Chondrocyte (in vitro differentiated cells): Measurements from ENCODE around the gene CEP250. TPM values are rescaled to one million over a fixed set of nuclear protein-coding genes. Genes with fewer than 3 reads are reported as not detected.
"Not testable (repeated sequence)": the region's sequence is repeated elsewhere in the genome, so short reads cannot be mapped to it uniquely, and the experiment has no call there.

ENCODE experiments used
- DNase-seq: peaks from one replicate; pipeline ENCODE4 v3.0.0; 2021; ENCODE audit warnings: mixed read lengths, low spot score
- H3K27ac Mint-ChIP-seq: one replicate; pipeline ENCODE4 v1.8.0; 2021; ENCODE audit warnings: mild to moderate bottlenecking, moderate library complexity, mixed read lengths; ENCODE audit not compliant: unreplicated experiment
- H3K27me3 Mint-ChIP-seq: 2 replicates; pipeline ENCODE4 v1.8.0; 2021; ENCODE audit warnings: low read depth, mixed read lengths
- H3K36me3 Mint-ChIP-seq: 2 replicates; pipeline ENCODE4 v1.8.0; 2021; ENCODE audit warnings: low read depth, mixed read lengths
- H3K4me1 Mint-ChIP-seq: 2 replicates; pipeline ENCODE4 v1.8.0; 2021; ENCODE audit warnings: low read depth, mild to moderate bottlenecking, mixed read lengths
- H3K4me3 Mint-ChIP-seq: one replicate; pipeline ENCODE4 v1.8.0; 2021; ENCODE audit warnings: mild to moderate bottlenecking, moderate library complexity, mixed read lengths; ENCODE audit not compliant: unreplicated experiment
- H3K9me3 Mint-ChIP-seq: 2 replicates; pipeline ENCODE4 v1.8.0; 2021; ENCODE audit warnings: low read depth, mixed read lengths
- total RNA-seq: library from RNA; stranded (reverse); gene quantifications from 3 replicates; pipeline ENCODE4 v1.2.1, GENCODE V29; 2021
- TF ChIP-seq, protein P1 (sequence below): fragments of 200-600 bp; sonication (generic); IDR thresholded peaks from 2 replicates; pipeline ENCODE4 v1.5.0; 2021; ENCODE audit warnings: antibody characterized with exemption, mild to moderate bottlenecking, moderate library complexity

Gene CEP250
- total RNA-seq, 1 donor from 2014 or later: 43.6 TPM

DNA sequence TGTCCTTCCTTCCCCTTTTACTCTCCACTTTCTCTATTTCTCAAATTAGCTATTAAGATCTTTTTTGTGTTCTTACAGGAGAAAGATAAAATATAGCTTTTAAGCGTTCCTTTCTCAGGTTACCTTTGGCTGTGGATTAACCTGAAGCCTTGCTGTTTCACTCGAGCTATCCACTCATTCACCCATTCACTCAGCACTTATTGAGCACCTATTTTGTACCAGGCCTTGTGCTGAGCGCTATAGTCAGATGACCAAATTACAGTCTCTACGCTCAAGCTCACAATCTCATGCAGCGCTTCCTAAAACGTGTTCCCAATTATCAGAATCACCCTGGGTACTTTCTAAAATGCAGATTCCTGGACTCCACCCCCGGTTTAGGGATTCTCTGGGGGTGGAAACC, 1.8 kb upstream of the CEP250 start:
- Mint-ChIP-seq H3K4me3 (peak overlapping the region; percentile 90), H3K27ac (no peak overlapping the region), H3K4me1 (peaks cover 30% of the 10 kb centered on the region), H3K9me3 (no peaks in the 10 kb centered on the region), H3K36me3 (no peaks in the 10 kb centered on the region), H3K27me3 (no peaks in the 10 kb centered on the region)
- no peak for DNase-seq
- TF ChIP-seq, protein P1, sequence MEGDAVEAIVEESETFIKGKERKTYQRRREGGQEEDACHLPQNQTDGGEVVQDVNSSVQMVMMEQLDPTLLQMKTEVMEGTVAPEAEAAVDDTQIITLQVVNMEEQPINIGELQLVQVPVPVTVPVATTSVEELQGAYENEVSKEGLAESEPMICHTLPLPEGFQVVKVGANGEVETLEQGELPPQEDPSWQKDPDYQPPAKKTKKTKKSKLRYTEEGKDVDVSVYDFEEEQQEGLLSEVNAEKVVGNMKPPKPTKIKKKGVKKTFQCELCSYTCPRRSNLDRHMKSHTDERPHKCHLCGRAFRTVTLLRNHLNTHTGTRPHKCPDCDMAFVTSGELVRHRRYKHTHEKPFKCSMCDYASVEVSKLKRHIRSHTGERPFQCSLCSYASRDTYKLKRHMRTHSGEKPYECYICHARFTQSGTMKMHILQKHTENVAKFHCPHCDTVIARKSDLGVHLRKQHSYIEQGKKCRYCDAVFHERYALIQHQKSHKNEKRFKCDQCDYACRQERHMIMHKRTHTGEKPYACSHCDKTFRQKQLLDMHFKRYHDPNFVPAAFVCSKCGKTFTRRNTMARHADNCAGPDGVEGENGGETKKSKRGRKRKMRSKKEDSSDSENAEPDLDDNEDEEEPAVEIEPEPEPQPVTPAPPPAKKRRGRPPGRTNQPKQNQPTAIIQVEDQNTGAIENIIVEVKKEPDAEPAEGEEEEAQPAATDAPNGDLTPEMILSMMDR: no peak

DNA sequence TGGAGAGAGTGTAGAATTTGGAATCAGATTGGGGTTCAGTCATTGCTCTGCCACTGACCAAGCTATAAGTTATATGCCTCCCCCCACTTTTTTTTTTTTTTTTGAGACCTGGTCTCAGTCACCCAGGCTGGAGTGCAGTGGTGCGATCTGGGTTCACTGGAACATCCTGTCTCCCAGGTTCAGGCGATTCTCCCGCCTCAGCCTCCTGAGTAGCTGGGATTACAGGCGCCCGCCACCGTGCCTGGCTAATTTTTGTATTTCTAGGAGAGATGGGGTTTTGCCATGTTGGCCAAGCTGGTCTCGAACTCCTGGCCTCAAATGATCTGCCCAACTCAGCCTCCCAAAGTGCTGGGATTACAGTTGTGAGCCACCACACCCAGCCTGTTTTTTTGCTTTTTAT, 1.3 kb downstream of the CEP250 start:
- Mint-ChIP-seq H3K27ac (peak overlapping the region; percentile 22), H3K4me3 (peak overlapping the region; percentile 90), H3K4me1 (peaks cover 35% of the 10 kb centered on the region)
- H3K36me3 Mint-ChIP-seq, H3K9me3 Mint-ChIP-seq, H3K27me3 Mint-ChIP-seq, DNase-seq: not testable (repeated sequence)

DNA sequence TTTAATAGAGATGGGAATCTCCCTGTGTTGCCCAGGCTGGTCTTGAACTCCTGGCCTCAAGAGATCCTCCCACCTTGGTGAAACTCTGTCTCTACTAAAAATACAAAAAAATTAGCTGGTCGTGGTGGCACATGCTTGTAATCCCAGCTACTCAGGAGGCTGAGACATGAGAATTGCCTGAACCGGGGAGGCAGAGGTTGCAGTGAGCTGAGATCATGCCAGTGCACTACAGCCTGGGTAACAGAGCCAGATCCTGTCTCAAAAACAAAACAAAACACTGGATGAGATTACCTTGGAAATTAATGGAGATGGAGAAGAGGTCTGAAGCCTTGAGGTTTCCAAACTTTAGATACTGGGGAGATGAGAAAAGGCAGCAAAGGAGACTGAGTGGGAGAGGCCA, 2.1 kb downstream of the CEP250 start:
- peaks cover 37% of the 10 kb centered on the region for H3K4me1 Mint-ChIP-seq
- H3K27me3 Mint-ChIP-seq, H3K9me3 Mint-ChIP-seq, H3K36me3 Mint-ChIP-seq, H3K4me3 Mint-ChIP-seq, DNase-seq, H3K27ac Mint-ChIP-seq: not testable (repeated sequence)

DNA sequence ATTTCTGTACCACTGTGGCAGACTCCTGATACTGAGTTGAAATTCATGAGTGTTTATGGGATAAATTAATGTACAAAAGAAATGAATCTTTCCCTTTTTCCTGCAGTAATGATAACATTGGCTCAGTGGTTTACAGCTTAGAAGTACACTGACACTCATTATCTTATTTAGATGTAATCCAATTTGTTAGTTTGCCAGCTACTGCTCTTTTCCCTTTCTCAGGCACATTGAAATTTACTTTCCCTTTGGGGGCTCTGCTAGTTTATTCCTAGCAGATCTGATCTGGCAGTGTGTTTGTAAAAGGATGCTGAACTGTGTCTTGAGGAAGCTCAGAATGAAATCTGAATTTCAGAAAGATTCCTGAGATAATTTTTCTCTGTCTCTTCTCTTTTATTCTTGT, 3.0 kb downstream of the CEP250 start:
- Mint-ChIP-seq H3K4me3 (no peak overlapping the region), H3K27ac (no peak overlapping the region)

DNA sequence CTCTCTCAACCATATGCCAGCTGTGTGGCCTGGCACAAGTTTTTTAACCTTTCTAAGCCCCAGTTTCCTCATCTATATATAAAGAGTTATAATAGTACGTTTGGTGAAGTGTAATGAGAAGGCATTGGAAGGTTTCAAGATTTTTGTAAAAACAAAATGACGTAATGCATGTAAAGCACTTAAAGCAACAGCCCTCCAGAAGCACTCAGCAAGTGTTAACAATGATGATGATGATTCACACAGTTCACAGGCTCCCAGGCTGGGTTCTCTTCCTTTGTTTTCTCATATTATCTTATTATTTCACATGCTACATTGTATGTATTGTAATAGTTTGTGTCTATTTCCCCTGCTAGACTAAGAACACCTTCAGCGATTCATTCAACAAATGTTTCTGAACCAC, 6.2 kb downstream of the CEP250 start:
- H3K4me1 Mint-ChIP-seq: peaks cover 14% of the 10 kb centered on the region
- no peak overlapping the region for H3K27ac Mint-ChIP-seq
- DNase-seq: no peak
- H3K9me3 Mint-ChIP-seq: no peaks in the 10 kb centered on the region
- peaks cover 7% of the 10 kb centered on the region for H3K36me3 Mint-ChIP-seq
- TF ChIP-seq, protein P1: no peak
- no peak overlapping the region for H3K4me3 Mint-ChIP-seq
- no peaks in the 10 kb centered on the region for H3K27me3 Mint-ChIP-seq

More for the DNA sequence above, 3.0 kb downstream of the CEP250 start:
- no peak for DNase-seq
- peaks cover 4% of the 10 kb centered on the region for H3K36me3 Mint-ChIP-seq
- H3K9me3 Mint-ChIP-seq: no peaks in the 10 kb centered on the region
- H3K27me3 Mint-ChIP-seq: no peaks in the 10 kb centered on the region
- peaks cover 37% of the 10 kb centered on the region for H3K4me1 Mint-ChIP-seq
- TF ChIP-seq, protein P1: no peak

DNA sequence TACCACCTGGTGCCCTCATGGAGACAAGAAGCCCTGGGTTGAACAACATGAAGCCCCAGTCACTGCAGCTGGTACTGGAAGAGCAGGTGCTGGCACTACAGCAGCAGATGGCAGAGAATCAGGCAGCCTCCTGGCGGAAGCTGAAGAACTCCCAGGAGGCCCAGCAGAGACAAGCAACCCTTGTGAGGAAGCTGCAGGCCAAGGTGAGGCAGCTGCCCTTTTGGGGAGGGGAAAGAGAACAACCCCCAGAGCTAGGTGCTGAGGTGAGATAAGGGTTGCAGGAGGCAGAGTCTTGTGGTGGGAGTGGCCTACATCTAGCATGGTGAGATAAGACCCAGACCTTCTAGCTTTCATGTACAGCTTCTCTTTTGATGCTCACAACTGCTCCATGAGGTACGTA, 7.0 kb downstream of the CEP250 start:
- Mint-ChIP-seq H3K4me1 (peaks cover 18% of the 10 kb centered on the region), H3K4me3 (no peak overlapping the region), H3K27me3 (no peaks in the 10 kb centered on the region), H3K27ac (no peak overlapping the region), H3K36me3 (peaks cover 7% of the 10 kb centered on the region), H3K9me3 (no peaks in the 10 kb centered on the region)
- no peak for DNase-seq
- TF ChIP-seq, protein P1: no peak
